CD4-positive, alpha-beta memory T cell (primary cell): Measurements from ENCODE around the gene NID2. TPM values are rescaled to one million over a fixed set of nuclear protein-coding genes. Genes with fewer than 3 reads are reported as not detected.

Experiments
- CTCF ChIA-PET: fragments of 350-600 bp; sonication (Branson Sonifier 250); formaldehyde crosslinking; loops from one replicate; lab custom pipeline; 2021; ENCODE audit warnings: inconsistent platforms; ENCODE audit not compliant: partially characterized antibody; lab: Charles Lee
- POLR2A ChIA-PET: fragments of 350-600 bp; sonication (Branson Sonifier 250); formaldehyde crosslinking; loops from one replicate; lab custom pipeline; 2021; ENCODE audit not compliant: partially characterized antibody; lab: Charles Lee
- DNase-seq, 5 donors: peaks; one replicate each; pipeline versions ENCODE4 v3.0.0 to v3.0.0-alpha.2; 2020 to 2022; ENCODE audit warnings: mixed read lengths in 1 of 5
- H3K27ac ChIP-seq: one replicate; pipeline ENCODE4 v1.7.0; 2013; ENCODE audit warnings: low read depth, low read length
- H3K27me3 ChIP-seq: 2 replicates; pipeline ENCODE4 v1.7.0; 2013; ENCODE audit warnings: mild to moderate bottlenecking, low read length, moderate library complexity; ENCODE audit not compliant: insufficient read depth
- H3K36me3 ChIP-seq: 2 replicates; pipeline ENCODE4 v1.7.0; 2013; ENCODE audit warnings: mild to moderate bottlenecking, low read length, moderate library complexity; ENCODE audit not compliant: insufficient read depth
- H3K4me1 ChIP-seq: 2 replicates; pipeline ENCODE4 v1.7.0; 2013; ENCODE audit warnings: mild to moderate bottlenecking, low read length, moderate library complexity; ENCODE audit not compliant: insufficient read depth
- H3K4me3 ChIP-seq, 2 donors: one replicate each; pipeline ENCODE4 v1.7.0; 2013; ENCODE audit warnings: low read length in 2 of 2, mild to moderate bottlenecking in 1 of 2
- H3K9me3 ChIP-seq, 2 donors: one replicate each; pipeline ENCODE4 v1.7.0; 2013; ENCODE audit warnings: low read length in 2 of 2, control low read depth in 1 of 2; ENCODE audit not compliant: control insufficient read depth in 1 of 2
- H3K27ac Mint-ChIP-seq, 7 donors: one replicate each; pipeline ENCODE4 v1.8.0; 2020 to 2021; ENCODE audit warnings: mixed read lengths in 7 of 7, mild to moderate bottlenecking in 6 of 7, inconsistent platforms in 3 of 7, moderate library complexity in 3 of 7
- H3K27me3 Mint-ChIP-seq, 2 donors: one replicate each; pipeline ENCODE4 v1.8.0; 2020 to 2021; ENCODE audit warnings: mixed read lengths in 2 of 2
- H3K36me3 Mint-ChIP-seq, 2 donors: one replicate each; pipeline ENCODE4 v1.8.0; 2020 to 2021; ENCODE audit warnings: mixed read lengths in 2 of 2, inconsistent platforms in 1 of 2, mild to moderate bottlenecking in 1 of 2
- H3K4me1 Mint-ChIP-seq, 4 donors: one replicate each; pipeline ENCODE4 v1.8.0; 2020 to 2021; ENCODE audit warnings: mixed read lengths in 4 of 4, mild to moderate bottlenecking in 1 of 4
- H3K4me3 Mint-ChIP-seq, 8 donors: one replicate each; pipeline ENCODE4 v1.8.0; 2020 to 2021; ENCODE audit warnings: mixed read lengths in 8 of 8, mild to moderate bottlenecking in 7 of 8, moderate library complexity in 6 of 8, inconsistent platforms in 3 of 8
- H3K9me3 Mint-ChIP-seq, 8 donors: one replicate each; pipeline ENCODE4 v1.8.0; 2020 to 2021; ENCODE audit warnings: mixed read lengths in 8 of 8, mild to moderate bottlenecking in 5 of 8, inconsistent platforms in 3 of 8, moderate library complexity in 1 of 8
- intact Hi-C: fragments of 100-400 bp; cut with micrococcal nuclease; formaldehyde crosslinking; loops from one replicate; pipeline ENCODE4 v1.15.1; 2023
- polyA plus RNA-seq, 2 donors: library from polyadenylated mRNA; unstranded; fragments of 300-500 nt; fragmentation: Illumina TruSeq; gene quantifications; one replicate each; pipeline ENCODE4 v1.2.3, GENCODE V29; 2021
- total RNA-seq, 2 experiments: library from RNA; stranded (reverse); gene quantifications; one replicate each; pipeline ENCODE4 v1.2.3, GENCODE V29; 2021

The NID2 gene
- total and polyA plus RNA-seq, 4 experiments from 2014 or later: 0.34 to 0.37 TPM; not detected in 2

GRCh38 chr14:52015411-52016030 lies 53.3 kb downstream of the NID2 start:
- intact Hi-C loops: no loop called here
- POLR2A ChIA-PET: no interaction called here
- Histone ChIP-seq H3K36me3 (peaks cover 11% of the 10 kb centered on the region), H3K9me3 (no peaks in the 10 kb centered on the region), H3K27me3 (no peaks in the 10 kb centered on the region), H3K4me1 (no peaks in the 10 kb centered on the region), H3K27ac (no peak overlapping the region), H3K4me3 (no peak overlapping the region)
- H3K27me3 Mint-ChIP-seq: peaks cover 3 to 5% of the 10 kb centered on the region in 2 donors
- no peak for DNase-seq
- H3K27ac Mint-ChIP-seq: no peak overlapping the region
- no peak overlapping the region for H3K4me3 Mint-ChIP-seq
- no peaks in the 10 kb centered on the region for H3K9me3 Mint-ChIP-seq
- CTCF ChIA-PET: interaction anchor here (1.2 kb wide), 1 partner anchor 9 kb away, joined by 3 read pairs; no protein-coding TSS in a partner anchor
- H3K4me1 Mint-ChIP-seq: peaks cover 0 to 5% (median 2%) of the 10 kb centered on the region in 4 donors
- peaks cover 11 to 16% of the 10 kb centered on the region in 2 donors for H3K36me3 Mint-ChIP-seq

- H3K36me3 ChIP-seq: peaks cover 11% of the 10 kb centered on the region
- H3K4me3 ChIP-seq: no peak overlapping the region
- ChIA-PET POLR2A (no interaction called here), CTCF (interaction anchor here (1.2 kb wide), 1 partner anchor 8 kb away, joined by 3 read pairs; no protein-coding TSS in a partner anchor)
- intact Hi-C loops: no loop called here
- no peaks in the 10 kb centered on the region for H3K4me1 ChIP-seq
- no peaks in the 10 kb centered on the region for H3K9me3 ChIP-seq
- H3K27me3 ChIP-seq: no peaks in the 10 kb centered on the region
- no peaks in the 10 kb centered on the region for H3K4me1 Mint-ChIP-seq
- no peak overlapping the region for H3K27ac ChIP-seq
- H3K4me3 Mint-ChIP-seq: no peak overlapping the region
- H3K27me3 Mint-ChIP-seq: peaks cover 3 to 5% of the 10 kb centered on the region in 2 donors
- H3K27ac Mint-ChIP-seq: peak overlapping the region in 1 of 7 donors; percentile 24
- H3K36me3 Mint-ChIP-seq: peaks cover 15 to 24% of the 10 kb centered on the region in 2 donors
- H3K9me3 Mint-ChIP-seq: no peaks in the 10 kb centered on the region
- DNase-seq: no peak
Observed at GRCh38 chr14:52014601-52015267, 54.1 kb downstream of the NID2 start.

- Histone ChIP-seq H3K27me3 (no peaks in the 10 kb centered on the region), H3K27ac (no peak overlapping the region), H3K9me3 (no peaks in the 10 kb centered on the region), H3K4me3 (no peak overlapping the region), H3K4me1 (no peaks in the 10 kb centered on the region), H3K36me3 (peaks cover 11% of the 10 kb centered on the region)
- H3K36me3 Mint-ChIP-seq: peaks cover 21 to 30% of the 10 kb centered on the region in 2 donors
- CTCF ChIA-PET: interaction anchor here (0.6 to 1.2 kb wide), 2 partner anchors 235 to 260 kb away, joined by 3 read pairs; no protein-coding TSS in a partner anchor
- H3K27ac Mint-ChIP-seq: peak overlapping the region in 2 of 7 donors; percentile 10 to 24
- H3K27me3 Mint-ChIP-seq: peaks cover 3 to 5% of the 10 kb centered on the region in 2 donors
- peak overlapping the region in 1 of 8 donors; percentile 20 for H3K4me3 Mint-ChIP-seq
- H3K4me1 Mint-ChIP-seq: no peaks in the 10 kb centered on the region
- POLR2A ChIA-PET: no interaction called here
- no peaks in the 10 kb centered on the region for H3K9me3 Mint-ChIP-seq
- no peak for DNase-seq
- intact Hi-C loops: no loop called here
Observed at GRCh38 chr14:52013984-52014600, 54.8 kb downstream of the NID2 start.

GRCh38 chr14:52012635-52013034 lies 56.2 kb downstream of the NID2 start:
- no peaks in the 10 kb centered on the region for H3K27me3 ChIP-seq
- H3K36me3 ChIP-seq: peaks cover 22% of the 10 kb centered on the region
- Mint-ChIP-seq H3K27ac (no peak overlapping the region), H3K36me3 (peaks cover 34 to 43% of the 10 kb centered on the region in 2 donors), H3K9me3 (no peaks in the 10 kb centered on the region), H3K4me3 (no peak overlapping the region), H3K27me3 (peaks cover 2 to 3% of the 10 kb centered on the region in 2 donors), H3K4me1 (no peaks in the 10 kb centered on the region)
- H3K9me3 ChIP-seq: no peaks in the 10 kb centered on the region
- no peak overlapping the region for H3K27ac ChIP-seq
- ChIA-PET POLR2A (no interaction called here), CTCF (interaction anchor here (0.8 to 1.0 kb wide), 2 partner anchors 13 to 17 kb away, joined by 3 to 4 read pairs; no protein-coding TSS in a partner anchor)
- H3K4me3 ChIP-seq: no peak overlapping the region
- intact Hi-C loops: no loop called here
- no peaks in the 10 kb centered on the region for H3K4me1 ChIP-seq
- DNase-seq: no peak

- Mint-ChIP-seq H3K36me3 (peaks cover 39 to 49% of the 10 kb centered on the region in 2 donors), H3K9me3 (no peaks in the 10 kb centered on the region), H3K27ac (peak overlapping the region in 2 of 7 donors; percentile 9 to 37), H3K4me3 (no peak overlapping the region), H3K27me3 (peaks cover 2% of the 10 kb centered on the region in 2 donors), H3K4me1 (no peaks in the 10 kb centered on the region)
- Histone ChIP-seq H3K27ac (no peak overlapping the region), H3K36me3 (peaks cover 29% of the 10 kb centered on the region), H3K27me3 (no peaks in the 10 kb centered on the region), H3K9me3 (no peaks in the 10 kb centered on the region), H3K4me1 (no peaks in the 10 kb centered on the region), H3K4me3 (no peak overlapping the region)
- no peak for DNase-seq
- POLR2A ChIA-PET: interaction anchor here (0.6 kb wide), 1 partner anchor 35 kb away, joined by 3 read pairs; no protein-coding TSS in a partner anchor
- intact Hi-C loops: no loop called here
- CTCF ChIA-PET: interaction anchor here (1.6 kb wide), 1 partner anchor 32 kb away, joined by 7 read pairs; no protein-coding TSS in a partner anchor
Observed at GRCh38 chr14:52011523-52011922, 57.3 kb downstream of the NID2 start.

- H3K27ac Mint-ChIP-seq: no peak overlapping the region
- POLR2A ChIA-PET: no interaction called here
- no peaks in the 10 kb centered on the region for H3K4me1 Mint-ChIP-seq
- peaks cover 50 to 62% of the 10 kb centered on the region in 2 donors for H3K36me3 Mint-ChIP-seq
- Histone ChIP-seq H3K36me3 (peaks cover 35% of the 10 kb centered on the region), H3K9me3 (no peaks in the 10 kb centered on the region), H3K27ac (no peak overlapping the region), H3K4me1 (no peaks in the 10 kb centered on the region), H3K27me3 (no peaks in the 10 kb centered on the region), H3K4me3 (no peak overlapping the region)
- no peaks in the 10 kb centered on the region for H3K9me3 Mint-ChIP-seq
- CTCF ChIA-PET: interaction anchor here (1.6 kb wide), 1 partner anchor 31 kb away, joined by 7 read pairs; no protein-coding TSS in a partner anchor
- H3K27me3 Mint-ChIP-seq: peaks cover 1 to 2% of the 10 kb centered on the region in 2 donors
- intact Hi-C loops: no loop called here
- H3K4me3 Mint-ChIP-seq: no peak overlapping the region
- no peak for DNase-seq
Observed at GRCh38 chr14:52010173-52010693, 58.6 kb downstream of the NID2 start.

- no peaks in the 10 kb centered on the region for H3K27me3 Mint-ChIP-seq
- Histone ChIP-seq H3K27me3 (no peaks in the 10 kb centered on the region), H3K4me1 (no peaks in the 10 kb centered on the region), H3K27ac (no peak overlapping the region), H3K4me3 (no peak overlapping the region), H3K9me3 (no peaks in the 10 kb centered on the region), H3K36me3 (peaks cover 54% of the 10 kb centered on the region)
- H3K4me3 Mint-ChIP-seq: no peak overlapping the region
- H3K36me3 Mint-ChIP-seq: peaks cover 62 to 83% of the 10 kb centered on the region in 2 donors
- CTCF ChIA-PET: no interaction called here
- no peak for DNase-seq
- intact Hi-C loops: no loop called here
- H3K4me1 Mint-ChIP-seq: no peaks in the 10 kb centered on the region
- no peaks in the 10 kb centered on the region for H3K9me3 Mint-ChIP-seq
- peak overlapping the region in 2 of 7 donors; percentile 19 to 56 for H3K27ac Mint-ChIP-seq
- POLR2A ChIA-PET: no interaction called here
Observed at GRCh38 chr14:52008136-52008535, 60.7 kb downstream of the NID2 start.
